K562 (cell line): ENCODE results near the gene CDH20.

Experiments
- CTCF ChIP-seq, 3 experiments: IDR thresholded peaks in 2 of 3; conservative IDR thresholded peaks in 1 of 3; 2 replicates each; pipeline ENCODE4 v1.5.1; 2011 to 2012; ENCODE audit warnings: low read length in 3 of 3, mild to moderate bottlenecking in 3 of 3, control low read depth in 2 of 3, improper control_type of control experiment in 1 of 3, inconsistent platforms in 1 of 3, low read depth in 1 of 3, mixed read lengths in 1 of 3, moderate library complexity in 1 of 3; ENCODE audit not compliant: insufficient read depth in 2 of 3
- EZH2 ChIP-seq: IDR thresholded peaks from 2 replicates; pipeline ENCODE4 v1.6.1; 2012; ENCODE audit warnings: low read depth, mild to moderate bottlenecking, inconsistent platforms, low read length, borderline replicate concordance
- FOXA1 ChIP-seq: fragments of 450-650 bp; IDR thresholded peaks from 2 replicates; pipeline ENCODE4 v1.6.1; 2016; ENCODE audit warnings: mild to moderate bottlenecking, borderline replicate concordance
- FOXP1 ChIP-seq: sonication (generic); formaldehyde crosslinking; IDR thresholded peaks from 2 replicates; pipeline ENCODE4 v1.8.0; 2022; ENCODE audit warnings: mild to moderate bottlenecking, missing genetic modification reagents
- POLR2A ChIP-seq: fragments of 450-650 bp; conservative IDR thresholded peaks from 2 replicates; pipeline ENCODE4 v1.6.1; 2016
- POLR2AphosphoS5 ChIP-seq: IDR thresholded peaks from 2 replicates; pipeline ENCODE4 v1.6.1; 2011; ENCODE audit warnings: mild to moderate bottlenecking, low read depth, low read length, moderate library complexity; ENCODE audit not compliant: control insufficient read depth, insufficient read depth
- SMARCC2 ChIP-seq: fragments of 450-650 bp; IDR thresholded peaks from 2 replicates; pipeline ENCODE4 v1.6.1; 2017; ENCODE audit warnings: antibody characterized with exemption, moderate library complexity, mild to moderate bottlenecking, low read depth
- YY1 ChIP-seq, 3 experiments: IDR thresholded peaks; 2 replicates each; pipeline ENCODE4 v1.6.1; 2011; ENCODE audit warnings: low read length in 2 of 3, mild to moderate bottlenecking in 2 of 3, moderate library complexity in 2 of 3, borderline replicate concordance in 1 of 3, control low read depth in 1 of 3, low read depth in 1 of 3; ENCODE audit not compliant: insufficient read depth in 3 of 3, insufficient replicate concordance in 2 of 3, control insufficient read depth in 1 of 3, insufficient read length in 1 of 3; ENCODE audit errors: extremely low read depth in 1 of 3
- ZBTB33 ChIP-seq: sonication (generic); formaldehyde crosslinking; IDR thresholded peaks from 2 replicates; pipeline ENCODE4 v1.8.1; 2023; ENCODE audit warnings: mild to moderate bottlenecking, missing genetic modification reagents
- ZNF143 ChIP-seq: sonication (generic); formaldehyde crosslinking; IDR thresholded peaks from 2 replicates; pipeline ENCODE4 v1.9.0; 2022; ENCODE audit warnings: mild to moderate bottlenecking, missing genetic modification reagents
- ZNF655 ChIP-seq: fragments of 250-450 bp; sonication (Bioruptor Pico); IDR thresholded peaks from 2 replicates; pipeline ENCODE4 v1.5.0; 2021
- TF ChIP-seq, protein P1 (sequence below): sonication (generic); formaldehyde crosslinking; IDR thresholded peaks from 2 replicates; pipeline ENCODE4 v1.9.0; 2022; ENCODE audit warnings: mild to moderate bottlenecking, missing genetic modification reagents

GRCh38 chr18:61333271-61333745, at the start of gene CDH20:
- TF ChIP-seq, protein P1, sequence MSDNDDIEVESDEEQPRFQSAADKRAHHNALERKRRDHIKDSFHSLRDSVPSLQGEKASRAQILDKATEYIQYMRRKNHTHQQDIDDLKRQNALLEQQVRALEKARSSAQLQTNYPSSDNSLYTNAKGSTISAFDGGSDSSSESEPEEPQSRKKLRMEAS (CRISPR knock-in tag), result no peak
- TF ChIP-seq CTCF (IDR thresholded peaks at IDR 0.05 in 2 of 3, conservative IDR thresholded peaks at IDR 0.05 in 1 of 3; ENCODE audit: insufficient read depth in 2 of 3, low read depth in 1 of 3, low read length in 3 of 3) (no peak), ZNF143 (CRISPR knock-in tag) (no peak), ZBTB33 (CRISPR knock-in tag) (no peak), FOXP1 (no peak), POLR2AphosphoS5 (no peak), ZNF655 (CRISPR knock-in tag) (no peak), POLR2A (no peak), YY1 (IDR thresholded peaks at IDR 0.05; ENCODE audit: borderline replicate concordance in 1 of 3, control insufficient read depth in 1 of 3, extremely low read depth in 1 of 3, insufficient read depth in 3 of 3, insufficient read length in 1 of 3, insufficient replicate concordance in 2 of 3, low read depth in 1 of 3, low read length in 2 of 3) (no peak), FOXA1 (no peak), EZH2 (no peak), SMARCC2 (no peak)
